Activated naive CD8-positive, alpha-beta T cell treated with anti-CD3 and anti-CD28 coated beads, Interleukin-2, amount 10 ng/mL, durations not matched to agents 7 days and 5 days (primary cell): ENCODE measurements around the gene MFSD8. TPM values are rescaled to one million over a fixed set of nuclear protein-coding genes. Genes with fewer than 3 reads are reported as not detected.
"Not testable (repeated sequence)": the region's sequence is repeated elsewhere in the genome, so short reads cannot be mapped to it uniquely, and the experiment has no call there.

Experiments used
- ATAC-seq: fragments of 150-1000 bp; cut with Tn5 transposase; one replicate; pipeline ENCODE4 v1.10.0; 2021; ENCODE audit warnings: low read depth, moderate library complexity
- POLR2A ChIA-PET: fragments of 350-600 bp; sonication (Branson Sonifier 250); formaldehyde crosslinking; loops from one replicate; lab custom pipeline; 2021; ENCODE audit warnings: antibody characterized with exemption; lab: Charles Lee
- DNase-seq: peaks from one replicate; pipeline ENCODE4 v3.0.0; 2021
- H3K27ac Mint-ChIP-seq: one replicate; pipeline ENCODE4 v1.8.0; 2022; ENCODE audit warnings: mild to moderate bottlenecking, mixed read lengths
- H3K27me3 Mint-ChIP-seq: one replicate; pipeline ENCODE4 v1.8.0; 2022; ENCODE audit warnings: mild to moderate bottlenecking, moderate library complexity, mixed read lengths
- H3K36me3 Mint-ChIP-seq: one replicate; pipeline ENCODE4 v1.8.0; 2021; ENCODE audit warnings: mild to moderate bottlenecking, mixed read lengths
- H3K4me1 Mint-ChIP-seq: one replicate; pipeline ENCODE4 v1.8.0; 2021; ENCODE audit warnings: mixed read lengths
- H3K4me3 Mint-ChIP-seq: one replicate; pipeline ENCODE4 v1.8.0; 2022; ENCODE audit warnings: mild to moderate bottlenecking, moderate library complexity, mixed read lengths
- H3K9me3 Mint-ChIP-seq: one replicate; pipeline ENCODE4 v1.8.0; 2021; ENCODE audit warnings: mixed read lengths
- total RNA-seq, 2 experiments: library from RNA; stranded (reverse); gene quantifications; one replicate each; pipeline ENCODE4 v1.2.3, GENCODE V29; 2021

MFSD8 gene, protein sequence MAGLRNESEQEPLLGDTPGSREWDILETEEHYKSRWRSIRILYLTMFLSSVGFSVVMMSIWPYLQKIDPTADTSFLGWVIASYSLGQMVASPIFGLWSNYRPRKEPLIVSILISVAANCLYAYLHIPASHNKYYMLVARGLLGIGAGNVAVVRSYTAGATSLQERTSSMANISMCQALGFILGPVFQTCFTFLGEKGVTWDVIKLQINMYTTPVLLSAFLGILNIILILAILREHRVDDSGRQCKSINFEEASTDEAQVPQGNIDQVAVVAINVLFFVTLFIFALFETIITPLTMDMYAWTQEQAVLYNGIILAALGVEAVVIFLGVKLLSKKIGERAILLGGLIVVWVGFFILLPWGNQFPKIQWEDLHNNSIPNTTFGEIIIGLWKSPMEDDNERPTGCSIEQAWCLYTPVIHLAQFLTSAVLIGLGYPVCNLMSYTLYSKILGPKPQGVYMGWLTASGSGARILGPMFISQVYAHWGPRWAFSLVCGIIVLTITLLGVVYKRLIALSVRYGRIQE
- total RNA-seq, result 10 to 100 TPM; 27.4 to 28.5 TPM

GRCh38 chr4:127965062-127965802 is at the start of gene MFSD8, which contains the start of gene ABHD18:
Gene MFSD8, minus strand, starts transcription at chr4:127965173. Its CDS starts 40 bp downstream, at chr4:127965133.
Gene ABHD18, plus strand, starts transcription at chr4:127965406. Its CDS starts 17,550 bp downstream, at chr4:127982956.
- POLR2A ChIA-PET, result interaction anchor here (0.5 to 6.3 kb wide), 16 partner anchors 9 to 1694 kb away, joined by 3 to 56 read pairs (median 4); partner anchors contain the start of genes C4orf33, JADE1, LARP1B and PGRMC2
- peak within 1 kb of the TSS; percentile 93 for H3K4me3 Mint-ChIP-seq
- ATAC-seq (peak; percentile 96), DNase-seq (peak; percentile 98)
- no peaks in the 10 kb centered on the region for H3K27me3 Mint-ChIP-seq
- H3K36me3 Mint-ChIP-seq, result peaks cover 10% of the 10 kb centered on the region
- no peaks in the 10 kb centered on the region for H3K9me3 Mint-ChIP-seq
- H3K27ac Mint-ChIP-seq, result peak within 1 kb of the TSS; percentile 95
- H3K4me1 Mint-ChIP-seq, result peaks cover 29% of the 10 kb centered on the region

DNA sequence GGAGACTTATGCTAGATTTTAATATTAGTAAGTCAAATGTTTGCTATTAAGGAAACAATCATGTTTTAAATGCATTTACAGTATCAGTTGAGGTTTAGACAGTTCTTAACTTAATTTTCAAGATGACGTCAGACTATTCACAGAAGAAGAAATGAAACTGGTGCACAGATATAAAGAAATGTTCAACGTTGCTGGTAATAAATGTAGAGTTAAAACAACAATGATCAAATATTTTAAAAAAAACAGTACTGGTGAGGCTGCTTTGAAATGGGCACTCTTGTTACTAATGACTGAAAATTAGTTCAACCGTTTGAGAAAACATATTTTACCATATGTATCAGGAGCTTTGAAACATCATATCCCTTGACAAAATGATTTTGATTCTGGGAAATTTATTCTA is 44.5 kb upstream of the MFSD8 start:
- Mint-ChIP-seq H3K4me1 (no peaks in the 10 kb centered on the region), H3K36me3 (peaks cover 38% of the 10 kb centered on the region), H3K27ac (no peak overlapping the region), H3K27me3 (no peaks in the 10 kb centered on the region), H3K9me3 (no peaks in the 10 kb centered on the region), H3K4me3 (no peak overlapping the region)
- DNase-seq (no peak), ATAC-seq (no peak)
- POLR2A ChIA-PET, result no interaction called here

DNA sequence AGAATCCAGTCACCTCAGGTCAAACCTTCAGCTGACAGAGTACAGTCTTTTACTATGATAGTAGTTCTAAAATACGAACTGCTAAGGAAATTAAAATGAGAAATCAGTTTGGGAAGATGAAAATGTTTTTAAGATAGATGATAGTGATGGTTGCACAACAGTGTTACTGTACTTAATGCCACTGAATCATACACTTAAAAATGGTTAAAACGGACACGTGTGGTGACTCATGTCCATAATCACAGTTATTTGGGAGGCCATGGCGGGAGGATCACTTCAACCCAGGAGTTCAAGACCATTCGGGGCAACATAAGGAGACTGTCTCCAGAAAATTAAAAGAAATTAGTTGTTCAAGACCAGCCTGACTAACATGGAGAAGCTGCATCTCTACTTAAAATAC is 41.6 kb upstream of the MFSD8 start:
- no peak overlapping the region for H3K27ac Mint-ChIP-seq

DNA sequence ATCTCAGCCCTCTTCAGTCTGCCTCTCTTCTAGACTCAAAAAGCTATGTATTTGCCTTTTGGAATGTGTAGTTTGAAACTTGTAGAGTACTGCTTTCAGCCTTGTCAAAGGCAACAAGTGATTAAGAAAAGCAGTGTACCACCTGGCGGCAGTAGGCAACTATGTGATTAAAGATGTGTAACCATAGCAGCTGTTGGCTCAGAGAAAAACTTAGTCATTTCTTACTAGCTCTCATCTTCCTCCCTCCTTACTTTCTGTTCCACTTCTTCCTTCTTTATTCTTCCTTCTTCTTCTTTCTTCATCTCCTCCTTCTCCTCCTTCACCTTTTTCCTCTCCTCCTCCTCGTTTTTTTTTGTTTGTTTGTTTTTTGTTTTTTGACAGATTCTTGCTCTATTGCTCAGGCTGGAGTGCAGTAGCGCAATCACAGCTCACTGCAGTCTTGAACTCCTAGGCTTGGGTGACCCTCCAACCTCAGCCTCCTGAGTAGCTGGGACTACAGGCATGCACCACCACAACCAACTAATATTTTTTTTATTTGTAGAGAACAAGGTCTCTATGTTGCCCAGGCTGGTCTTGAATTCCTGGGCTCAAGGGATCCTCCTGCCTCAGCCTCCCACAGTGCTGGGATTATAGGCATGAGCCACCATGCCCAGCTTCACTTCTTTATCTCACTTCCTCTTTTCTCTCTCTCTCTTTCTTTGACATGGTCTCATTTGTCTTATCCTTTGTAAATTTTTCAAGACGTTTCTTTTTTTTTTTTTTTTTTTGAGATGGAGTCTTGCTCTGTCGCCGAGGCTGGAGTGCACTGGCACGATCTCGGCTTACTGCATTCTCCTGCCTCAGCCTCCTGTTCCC is 32.8 kb upstream of the MFSD8 start:
- no peaks in the 10 kb centered on the region for H3K27me3 Mint-ChIP-seq
- H3K4me1 Mint-ChIP-seq, result peaks cover 14% of the 10 kb centered on the region
- POLR2A ChIA-PET, result no interaction called here
- peaks cover 3% of the 10 kb centered on the region for H3K9me3 Mint-ChIP-seq
- no peak overlapping the region for H3K27ac Mint-ChIP-seq
- DNase-seq (no peak), ATAC-seq (no peak)
- H3K4me3 Mint-ChIP-seq, result no peak overlapping the region
- peaks cover 56% of the 10 kb centered on the region for H3K36me3 Mint-ChIP-seq

More for the DNA sequence above, 41.6 kb upstream of the MFSD8 start:
- peaks cover 4% of the 10 kb centered on the region for H3K4me1 Mint-ChIP-seq
- no peaks in the 10 kb centered on the region for H3K27me3 Mint-ChIP-seq
- POLR2A ChIA-PET, result interaction anchor here (0.9 kb wide), 1 partner anchor 41 kb away, joined by 3 read pairs; the partner anchor contains the start of genes ABHD18 and MFSD8
- ATAC-seq, result no peak
- no peaks in the 10 kb centered on the region for H3K9me3 Mint-ChIP-seq
- no peak for DNase-seq
- H3K36me3 Mint-ChIP-seq, result peaks cover 34% of the 10 kb centered on the region
- H3K4me3 Mint-ChIP-seq, result no peak overlapping the region

DNA sequence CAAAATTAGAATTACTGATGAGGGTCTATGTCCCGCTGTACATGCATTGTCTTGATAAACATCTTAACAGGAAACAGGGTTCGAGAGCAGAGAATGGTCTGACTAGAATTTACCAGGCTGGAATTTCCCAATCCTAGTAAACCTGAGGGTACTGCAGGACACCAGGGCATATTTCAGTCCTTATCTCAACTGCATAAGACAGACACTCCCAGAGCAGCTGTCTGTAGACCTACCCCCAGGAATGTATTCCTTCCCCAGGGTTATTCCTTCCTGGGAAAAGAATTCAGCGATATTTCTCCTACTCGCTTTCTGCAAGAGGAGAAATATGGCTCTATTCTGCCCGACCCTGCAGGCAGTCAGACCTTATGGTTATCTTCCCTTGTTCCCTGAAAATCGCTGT is 31.5 kb upstream of the MFSD8 start:
- DNase-seq, ATAC-seq, H3K4me3 Mint-ChIP-seq, H3K9me3 Mint-ChIP-seq, H3K27me3 Mint-ChIP-seq, H3K27ac Mint-ChIP-seq, POLR2A ChIA-PET: not testable (repeated sequence)
- Mint-ChIP-seq H3K36me3 (peaks cover 51% of the 10 kb centered on the region), H3K4me1 (peaks cover 12% of the 10 kb centered on the region)

GRCh38 chr4:127995776-127996175 is 30.8 kb upstream of the MFSD8 start:
- no peak overlapping the region for H3K4me3 Mint-ChIP-seq
- no peaks in the 10 kb centered on the region for H3K27me3 Mint-ChIP-seq
- H3K4me1 Mint-ChIP-seq, result peaks cover 8% of the 10 kb centered on the region
- no peak for DNase-seq
- peaks cover 47% of the 10 kb centered on the region for H3K36me3 Mint-ChIP-seq
- no peak overlapping the region for H3K27ac Mint-ChIP-seq
- H3K9me3 Mint-ChIP-seq, result peaks cover 3% of the 10 kb centered on the region
- POLR2A ChIA-PET, result no interaction called here
- no peak for ATAC-seq

- Mint-ChIP-seq H3K4me3 (peak overlapping the region; percentile 39), H3K27me3 (no peaks in the 10 kb centered on the region), H3K36me3 (peaks cover 34% of the 10 kb centered on the region), H3K4me1 (peaks cover 8% of the 10 kb centered on the region), H3K27ac (peak overlapping the region; percentile 2), H3K9me3 (no peaks in the 10 kb centered on the region)
- DNase-seq (no peak), ATAC-seq (no peak)
- POLR2A ChIA-PET, result no interaction called here
These were observed 28.2 kb upstream of the MFSD8 start for GRCh38 chr4:127993151-127993550.

GRCh38 chr4:127988638-127989037 is 23.7 kb upstream of the MFSD8 start:
- H3K27ac Mint-ChIP-seq, result no peak overlapping the region
- H3K9me3 Mint-ChIP-seq, result no peaks in the 10 kb centered on the region
- peaks cover 8% of the 10 kb centered on the region for H3K4me1 Mint-ChIP-seq
- H3K27me3 Mint-ChIP-seq, result no peaks in the 10 kb centered on the region
- ATAC-seq (no peak), DNase-seq (no peak)
- no peak overlapping the region for H3K4me3 Mint-ChIP-seq
- H3K36me3 Mint-ChIP-seq, result peaks cover 13% of the 10 kb centered on the region
- POLR2A ChIA-PET, result no interaction called here

- Mint-ChIP-seq H3K27ac (no peak overlapping the region), H3K9me3 (no peaks in the 10 kb centered on the region), H3K27me3 (no peaks in the 10 kb centered on the region), H3K36me3 (peaks cover 11% of the 10 kb centered on the region), H3K4me3 (no peak overlapping the region), H3K4me1 (peaks cover 2% of the 10 kb centered on the region)
- ATAC-seq (no peak), DNase-seq (no peak)
- POLR2A ChIA-PET, result interaction anchor here (0.6 kb wide), 1 partner anchor 68 kb away, joined by 3 read pairs; no protein-coding TSS in a partner anchor
These were observed 21.0 kb upstream of the MFSD8 start for GRCh38 chr4:127985989-127986388.

GRCh38 chr4:127982445-127982844 is 17.5 kb upstream of the MFSD8 start:
- ATAC-seq (no peak), DNase-seq (no peak)
- no peaks in the 10 kb centered on the region for H3K9me3 Mint-ChIP-seq
- H3K4me1 Mint-ChIP-seq, result no peaks in the 10 kb centered on the region
- H3K36me3 Mint-ChIP-seq, result peaks cover 12% of the 10 kb centered on the region
- no peak overlapping the region for H3K4me3 Mint-ChIP-seq
- H3K27ac Mint-ChIP-seq, result no peak overlapping the region
- H3K27me3 Mint-ChIP-seq, result no peaks in the 10 kb centered on the region
- POLR2A ChIA-PET, result no interaction called here

DNA sequence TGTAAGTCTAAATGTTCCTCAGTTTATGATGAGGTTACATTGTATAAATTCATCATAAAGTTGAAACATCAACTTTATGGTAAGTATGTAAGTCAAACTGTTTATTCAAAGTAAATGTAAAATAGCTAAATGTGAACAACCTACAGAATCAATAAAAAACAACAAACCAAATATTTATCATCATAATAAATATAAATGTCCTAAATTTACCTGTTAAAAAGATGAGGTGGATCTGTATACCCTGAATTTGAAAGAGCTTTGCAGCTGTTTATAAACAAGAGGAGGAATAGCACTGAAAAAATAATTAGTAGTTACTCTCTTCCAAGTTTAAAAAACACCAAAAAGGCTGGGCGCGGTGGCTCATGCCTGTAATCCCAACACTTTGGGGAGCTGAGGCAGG is 14.0 kb upstream of the MFSD8 start:
- peaks cover 5% of the 10 kb centered on the region for H3K4me1 Mint-ChIP-seq
- H3K4me3 Mint-ChIP-seq, result no peak overlapping the region
- ATAC-seq (no peak), DNase-seq (no peak)
- POLR2A ChIA-PET, result no interaction called here
- no peaks in the 10 kb centered on the region for H3K27me3 Mint-ChIP-seq
- peaks cover 17% of the 10 kb centered on the region for H3K36me3 Mint-ChIP-seq
- H3K9me3 Mint-ChIP-seq, result no peaks in the 10 kb centered on the region
- no peak overlapping the region for H3K27ac Mint-ChIP-seq

- Mint-ChIP-seq H3K4me3 (no peak overlapping the region), H3K36me3 (peaks cover 29% of the 10 kb centered on the region), H3K9me3 (no peaks in the 10 kb centered on the region), H3K4me1 (peaks cover 8% of the 10 kb centered on the region), H3K27me3 (no peaks in the 10 kb centered on the region), H3K27ac (no peak overlapping the region)
- ATAC-seq (no peak), DNase-seq (no peak)
- POLR2A ChIA-PET, result interaction anchor here (1.8 kb wide), 1 partner anchor 10 kb away, joined by 6 read pairs; the partner anchor contains the start of genes ABHD18 and MFSD8
These were observed 10.3 kb upstream of the MFSD8 start for GRCh38 chr4:127975121-127975770.
